Measurements from ENCODE around the gene SLC2A10.

The SLC2A10 gene

DNA sequence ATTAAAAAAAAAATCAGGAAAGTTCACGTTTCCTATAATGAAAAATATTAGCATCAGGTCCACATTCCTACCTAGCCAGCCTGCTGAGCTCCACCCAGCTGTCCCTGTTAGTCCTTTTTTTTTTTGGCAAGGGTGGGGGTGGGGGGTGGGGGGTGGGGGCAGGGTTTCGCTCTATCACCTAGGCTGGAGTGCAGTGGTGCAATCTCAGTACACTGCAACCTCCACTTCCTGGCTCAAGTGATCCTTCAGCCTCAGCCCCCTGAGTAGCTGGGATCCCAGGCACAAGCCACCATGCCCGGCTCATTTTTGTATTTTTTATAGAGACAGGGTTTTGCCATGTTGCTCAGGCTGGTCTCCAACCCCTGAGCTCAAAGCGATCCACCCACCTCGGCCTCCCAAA, 7.5 kb upstream of the SLC2A10 start:
- no peak for DNase-seq (ENCODE audit: low read depth in 1 of 2, low spot score in 1 of 2)

DNA sequence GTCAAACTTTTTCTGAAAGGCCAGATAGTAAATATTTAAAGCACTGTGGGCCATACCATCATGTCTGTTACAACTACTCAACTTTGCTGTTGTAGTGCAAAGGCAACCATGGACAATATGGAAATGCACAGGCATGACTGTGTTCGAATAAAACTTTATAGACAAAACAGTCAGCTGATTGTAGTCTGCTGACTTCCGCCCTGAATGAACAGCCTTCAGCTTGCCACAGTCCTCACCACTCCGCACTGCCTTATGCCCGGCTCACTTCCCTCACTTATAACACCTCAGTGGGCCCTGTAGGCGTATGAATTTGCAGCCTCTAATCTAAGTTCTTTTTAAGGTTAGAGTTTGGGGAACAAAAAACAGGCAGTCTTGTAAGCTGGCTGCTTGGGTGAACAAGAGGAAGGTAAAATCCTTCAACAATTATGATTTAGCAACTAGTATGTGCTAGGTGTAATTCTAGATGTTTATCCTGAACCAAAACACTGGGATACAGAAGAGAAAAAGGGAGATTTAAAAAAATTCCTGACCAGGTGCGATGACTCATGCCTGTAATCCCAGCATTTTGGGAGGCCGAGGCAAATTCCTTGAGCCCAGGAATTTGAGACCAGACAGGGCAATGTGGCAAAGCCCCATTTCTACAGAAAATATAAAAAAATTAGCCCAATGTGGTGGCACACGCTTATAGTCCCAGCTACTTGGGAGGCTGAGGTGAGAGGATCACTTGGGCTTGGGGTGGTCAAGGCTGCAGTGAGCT, 6.8 kb upstream of the SLC2A10 start:
- no peak for DNase-seq (ENCODE audit: low read depth in 1 of 2, low spot score in 1 of 2)

DNA sequence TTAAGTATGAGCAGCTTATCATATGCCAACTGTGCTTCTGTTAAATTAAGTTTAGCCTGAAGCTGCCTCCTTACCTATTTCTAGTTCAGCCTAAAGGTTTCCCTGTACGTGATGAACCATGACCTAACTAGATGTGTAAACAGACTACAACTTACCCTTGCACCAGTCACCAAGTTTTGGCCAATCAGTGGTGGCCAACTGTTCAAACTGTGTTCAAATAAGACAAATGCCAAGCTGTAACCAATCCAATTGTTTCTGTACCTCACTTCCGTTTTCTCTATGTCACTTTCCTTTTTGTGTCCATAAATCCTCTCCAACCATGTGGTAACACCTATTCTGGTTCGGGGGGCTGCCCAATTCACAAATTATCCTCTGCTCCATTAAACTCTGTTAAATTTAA, 6.0 kb upstream of the SLC2A10 start:
- no peak for DNase-seq (ENCODE audit: low read depth in 1 of 2, low spot score in 1 of 2)

DNA sequence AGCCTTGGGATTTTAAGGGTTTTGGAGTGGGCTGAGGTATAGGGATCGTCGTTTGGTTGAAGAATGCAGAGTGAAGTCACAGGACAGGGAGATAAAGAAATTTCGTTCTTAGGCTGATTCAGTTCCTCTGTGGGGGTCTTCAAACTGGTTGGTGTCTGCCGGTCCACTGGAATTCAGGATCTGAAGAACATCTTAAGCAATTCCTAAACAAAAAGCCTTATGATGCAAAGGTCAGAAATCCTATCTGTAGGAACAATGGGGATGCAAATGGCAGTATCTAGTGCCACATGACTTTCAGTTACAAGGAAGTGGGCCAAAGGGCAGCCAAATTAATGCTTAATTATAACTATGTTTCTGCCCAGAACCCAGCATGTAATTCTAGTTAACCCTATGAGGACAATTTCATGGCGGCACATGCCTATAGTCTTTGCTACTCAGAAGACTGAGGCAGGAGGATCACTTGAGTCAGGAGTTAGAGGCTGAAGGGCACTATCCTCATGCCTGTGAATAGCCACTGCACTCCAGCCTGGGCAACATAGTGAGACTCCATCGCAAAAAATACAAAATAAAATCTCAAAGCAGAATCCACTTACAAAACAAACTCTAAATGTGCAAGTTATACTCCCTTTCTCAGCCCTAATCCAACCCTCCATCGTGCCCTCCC, 4.6 kb upstream of the SLC2A10 start:
- DNase-seq (ENCODE audit: low read depth in 1 of 2, low spot score in 1 of 2), result no peak

DNA sequence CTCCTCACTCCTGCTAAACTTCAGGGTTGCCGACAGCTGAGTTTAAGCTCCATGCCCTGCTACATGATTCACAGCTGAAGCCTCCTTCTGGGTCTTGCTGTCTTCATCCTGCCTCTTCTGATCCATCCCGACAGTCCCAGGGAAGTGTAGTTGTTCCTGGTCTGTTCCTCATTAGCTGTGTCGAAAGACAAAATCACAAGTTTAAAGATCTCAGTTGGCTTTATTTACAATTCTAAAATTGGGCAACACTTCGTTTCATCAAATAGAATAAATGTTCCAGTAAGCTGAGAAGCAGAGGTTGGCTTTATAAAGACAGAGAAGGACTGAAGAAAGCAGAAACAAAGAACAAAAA, 4.1 kb upstream of the SLC2A10 start:
- no peak for DNase-seq (ENCODE audit: low read depth in 1 of 2, low spot score in 1 of 2)

DNA sequence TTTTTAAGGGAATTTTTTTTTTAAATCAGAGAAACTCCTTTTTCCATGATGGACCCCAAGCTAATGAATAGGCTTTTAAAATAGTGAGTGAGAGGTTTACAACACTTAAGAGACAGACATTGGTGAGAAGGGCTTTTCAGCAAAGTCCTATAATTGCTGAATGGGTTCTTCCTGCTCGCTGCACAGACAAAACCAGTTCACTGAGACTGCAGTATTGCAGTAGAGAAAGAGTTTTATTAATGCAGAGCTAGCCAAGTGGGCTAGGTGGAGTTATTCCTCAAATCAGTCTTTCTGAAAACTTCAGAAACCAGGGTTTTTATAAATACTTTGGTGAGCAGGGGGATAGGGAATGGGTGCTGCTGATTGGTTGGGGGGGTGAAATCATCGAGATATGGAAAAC, 3.2 kb upstream of the SLC2A10 start:
- DNase-seq (ENCODE audit: low read depth in 1 of 2, low spot score in 1 of 2), result no peak

DNA sequence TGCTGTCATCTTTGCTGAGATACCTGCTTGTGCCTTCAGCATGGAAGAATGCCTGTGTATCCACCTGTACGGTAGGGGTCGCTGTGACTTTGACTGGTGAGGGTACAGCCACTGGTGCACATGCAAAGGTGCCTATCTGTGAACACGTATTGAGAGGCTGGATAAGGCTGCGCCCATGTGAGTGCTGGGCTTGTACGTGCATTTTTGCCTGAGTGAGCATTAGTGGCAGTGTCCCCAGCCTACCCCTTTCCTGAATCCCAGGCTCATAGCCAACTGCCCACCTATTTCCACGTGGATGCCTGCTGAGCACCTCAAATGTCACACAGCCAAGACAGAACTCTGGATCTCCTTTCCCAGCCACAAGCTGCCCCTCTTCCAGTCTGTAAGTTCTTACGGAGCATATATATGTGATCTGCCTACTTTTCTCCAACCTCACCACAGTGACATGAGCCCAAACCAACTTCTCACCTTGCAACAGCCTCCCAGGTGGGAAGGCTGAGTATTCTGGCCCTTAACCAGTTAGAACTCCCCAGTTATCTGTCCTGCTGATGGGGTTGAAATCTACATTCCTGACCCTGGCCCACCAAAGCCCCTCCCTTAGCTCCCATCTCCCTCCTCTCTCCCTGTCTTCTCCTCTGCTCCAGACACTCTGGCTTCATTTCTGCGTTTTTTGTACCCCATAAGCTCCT, 1.1 kb upstream of the SLC2A10 start:
- no peak for DNase-seq (ENCODE audit: low read depth in 1 of 2, low spot score in 1 of 2)

DNA sequence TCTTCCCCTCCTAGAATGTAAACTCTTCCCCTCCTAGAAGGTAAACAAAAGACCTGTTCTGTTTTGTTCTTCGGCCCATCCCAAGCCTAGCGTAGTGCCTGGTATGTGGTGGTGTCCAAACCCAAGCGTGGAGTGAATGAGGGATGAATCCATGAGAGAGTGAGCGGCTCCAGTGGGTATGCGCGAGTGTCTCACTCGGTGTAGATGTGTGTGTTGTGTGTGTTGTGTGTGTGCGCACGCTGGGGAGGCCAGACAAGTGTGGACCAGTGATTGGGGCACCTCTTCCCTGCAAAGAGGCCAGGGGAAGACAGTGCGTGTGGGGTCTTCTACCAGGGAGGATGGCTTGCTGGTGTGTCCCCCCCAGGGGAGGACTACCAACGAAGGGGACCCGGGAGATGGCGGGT, 392 bp upstream of the SLC2A10 start:
- no peak for DNase-seq (ENCODE audit: low read depth in 1 of 2, low spot score in 1 of 2)

DNA sequence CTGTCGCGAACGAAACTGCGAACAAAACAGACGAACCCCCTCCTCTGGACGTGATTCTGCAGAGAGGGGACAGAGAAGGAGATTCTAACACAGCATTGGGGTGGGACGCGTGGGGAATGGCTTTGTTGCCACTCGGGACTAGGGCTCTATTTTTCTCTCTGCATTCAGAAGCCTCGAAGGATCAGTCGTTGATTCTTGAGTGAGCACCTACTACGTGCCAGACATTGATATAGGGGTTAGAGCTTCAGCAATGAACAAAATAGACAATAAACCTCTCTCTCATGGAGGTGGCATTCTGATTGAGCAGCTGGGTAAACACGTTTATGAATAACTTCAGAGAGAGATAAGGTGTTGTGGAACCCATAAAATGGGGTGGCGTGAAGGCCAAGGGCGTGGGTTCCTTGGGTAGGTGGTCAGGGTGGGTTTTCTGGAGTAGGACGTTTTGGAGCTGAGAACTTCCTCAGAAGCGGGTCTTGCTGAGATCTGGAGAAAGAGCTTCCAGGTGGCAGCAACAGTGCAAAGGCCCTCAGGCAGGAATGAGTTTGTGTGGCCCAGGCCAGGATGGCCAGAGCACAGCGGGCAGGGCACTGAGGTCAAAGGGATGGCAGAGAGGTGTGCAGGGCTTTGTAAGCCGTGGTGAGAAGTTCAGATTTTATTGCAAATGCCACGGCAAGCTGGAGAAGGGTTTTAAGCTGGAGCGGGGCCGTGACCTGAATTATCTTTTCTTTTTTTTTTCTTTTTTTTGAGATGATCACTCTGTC, 884 bp downstream of the SLC2A10 start:
- no peak for DNase-seq (ENCODE audit: low read depth in 1 of 2, low spot score in 1 of 2)

DNA sequence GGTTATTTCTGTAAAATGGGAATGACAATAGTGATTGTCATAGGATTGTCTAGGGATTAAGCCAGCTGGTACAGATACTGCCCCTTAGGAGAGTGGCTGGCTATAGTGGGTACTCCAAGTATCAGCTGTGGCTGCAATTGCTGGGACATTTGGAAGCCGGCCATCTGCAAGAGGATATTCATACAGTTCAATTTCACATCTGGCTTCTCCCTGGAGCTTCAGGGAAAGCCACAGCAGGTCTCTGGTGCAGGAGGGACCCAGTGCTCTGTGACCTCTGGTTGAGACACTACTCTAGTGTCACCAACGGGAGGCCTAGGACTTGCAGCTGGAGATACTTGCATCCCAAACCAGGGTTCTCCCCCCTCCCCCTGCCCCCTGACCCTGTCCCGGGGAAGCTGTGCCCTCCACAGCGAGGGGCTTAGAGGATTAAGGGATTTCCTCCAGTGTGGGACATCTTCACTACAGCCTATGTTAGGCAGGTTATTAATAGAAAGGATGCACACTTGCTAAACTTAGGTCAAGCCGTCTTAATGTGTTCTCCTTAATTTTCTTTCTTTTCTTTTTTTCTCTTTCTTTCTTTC, 2.7 kb downstream of the SLC2A10 start:
- DNase-seq (ENCODE audit: low read depth in 1 of 2, low spot score in 1 of 2), result no peak

DNA sequence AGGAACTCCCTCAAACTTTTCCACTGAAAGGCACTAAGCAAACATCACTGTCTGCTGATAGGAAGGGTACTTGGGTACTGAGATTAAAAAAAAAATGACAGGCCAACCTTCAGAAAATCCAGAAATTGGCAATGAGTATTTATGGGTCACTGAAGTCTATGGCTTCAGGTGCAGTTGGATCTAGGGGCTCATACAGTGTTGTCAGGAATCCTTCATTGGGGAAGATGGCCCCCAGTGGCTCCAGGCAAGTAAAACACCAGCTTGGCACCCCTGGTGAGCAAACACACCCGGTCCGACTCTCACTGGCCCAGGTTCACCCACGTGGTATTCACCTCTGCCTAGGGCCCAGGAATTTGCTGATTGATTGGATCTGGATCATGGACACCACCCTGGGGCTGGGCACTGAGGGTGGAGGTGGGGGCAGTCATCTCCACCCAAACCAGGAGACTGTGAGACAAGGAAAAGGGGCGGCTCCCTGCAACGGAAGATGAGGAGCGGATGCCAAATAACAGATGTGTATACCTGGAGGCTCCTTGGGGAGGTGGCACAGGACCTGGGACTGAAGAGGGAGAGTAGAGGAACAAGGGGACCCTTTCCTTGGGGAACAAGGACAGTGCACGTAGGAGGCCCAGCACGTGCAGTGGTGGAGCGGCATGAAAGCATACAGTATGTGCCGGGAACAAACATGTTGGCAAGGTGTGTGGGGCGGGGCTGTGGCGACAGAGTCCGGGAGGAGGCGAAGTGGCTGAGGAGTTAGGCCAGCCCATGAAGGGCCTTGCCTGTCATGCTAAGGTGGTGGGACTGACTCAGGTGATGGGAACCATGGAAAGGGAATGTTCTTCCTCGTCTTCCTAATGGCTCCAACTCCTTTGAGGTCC, 4.7 kb downstream of the SLC2A10 start:
- DNase-seq (ENCODE audit: low read depth in 1 of 2, low spot score in 1 of 2), result no peak

DNA sequence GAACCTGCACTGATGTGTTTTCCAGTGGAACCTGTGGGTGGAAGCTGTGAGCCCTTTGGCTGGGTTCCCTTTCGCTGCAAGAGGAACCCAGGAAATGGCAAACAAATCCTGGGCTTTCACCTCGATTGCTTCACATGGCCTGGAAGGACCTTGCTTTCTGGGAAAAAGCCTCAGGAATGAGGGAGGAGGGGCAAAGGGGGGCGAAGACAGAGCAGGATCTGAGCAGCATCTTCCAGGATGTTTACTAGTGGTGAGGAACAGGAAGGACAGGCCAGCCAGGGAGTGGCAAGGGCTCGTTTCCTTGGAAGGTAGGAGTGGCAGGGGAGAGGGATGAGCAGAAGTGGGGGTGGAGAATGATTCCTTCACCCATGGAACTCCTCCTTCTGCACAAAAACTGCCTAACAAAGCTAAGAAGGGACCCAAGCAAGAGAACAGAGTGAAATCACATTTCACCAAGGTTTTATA, 5.9 kb downstream of the SLC2A10 start:
- DNase-seq (ENCODE audit: low read depth in 1 of 2, low spot score in 1 of 2), result no peak

DNA sequence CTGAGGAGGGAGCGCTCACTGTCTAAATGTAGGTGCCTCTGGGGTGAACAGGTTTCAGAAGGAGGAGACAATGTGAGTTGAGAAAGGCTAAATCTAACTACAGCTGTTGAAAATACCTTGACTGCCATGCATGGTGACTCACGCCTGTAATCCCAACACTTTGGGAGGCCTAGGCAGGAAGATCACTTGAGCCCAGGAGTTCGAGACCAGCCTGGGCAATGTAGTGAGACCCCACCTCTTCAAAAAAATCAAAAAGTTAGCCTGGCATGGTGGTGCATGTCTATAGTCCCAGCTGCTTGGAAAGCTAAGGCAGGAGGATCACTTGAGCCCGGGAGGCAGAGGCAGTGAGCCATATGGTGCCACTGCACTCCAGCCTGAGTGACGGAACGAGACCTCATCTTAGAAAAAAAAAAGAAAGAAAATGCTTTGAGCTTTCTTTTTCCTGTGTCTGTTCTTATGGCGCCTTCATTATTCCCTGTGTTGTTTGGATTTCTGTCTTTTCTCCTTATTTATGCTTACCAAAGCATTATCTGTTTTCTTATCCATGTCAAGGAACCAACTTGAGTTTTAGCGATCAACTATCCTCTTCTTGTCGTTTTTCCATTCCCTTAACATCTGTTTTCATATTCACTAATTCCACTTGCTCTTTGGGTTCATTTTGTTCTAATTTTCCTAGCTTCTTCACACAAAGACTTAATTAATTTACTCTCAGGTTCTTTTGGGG, 8.5 kb downstream of the SLC2A10 start:
- no peak for DNase-seq (ENCODE audit: low read depth in 1 of 2, low spot score in 1 of 2)

DNA sequence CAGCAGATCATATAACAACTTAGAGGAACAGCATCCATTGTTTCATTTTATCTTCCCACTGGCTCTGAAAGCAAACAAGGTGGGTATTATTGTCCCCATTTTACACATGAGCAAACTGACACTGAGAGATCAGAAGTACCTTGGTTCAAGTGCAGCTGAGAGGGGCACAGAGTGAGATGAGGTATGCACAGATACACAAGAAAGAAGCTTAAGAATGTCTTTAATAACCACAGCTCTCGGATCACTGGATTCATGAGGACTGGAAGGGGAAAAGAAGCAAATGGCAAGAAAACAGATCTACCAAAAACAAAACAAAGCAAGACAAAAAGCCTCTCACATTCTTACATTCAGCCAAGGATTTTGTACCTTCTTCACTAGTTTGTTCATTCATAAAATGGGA, 10.6 kb downstream of the SLC2A10 start:
- no peak for DNase-seq (ENCODE audit: low read depth in 1 of 2, low spot score in 1 of 2)

DNA sequence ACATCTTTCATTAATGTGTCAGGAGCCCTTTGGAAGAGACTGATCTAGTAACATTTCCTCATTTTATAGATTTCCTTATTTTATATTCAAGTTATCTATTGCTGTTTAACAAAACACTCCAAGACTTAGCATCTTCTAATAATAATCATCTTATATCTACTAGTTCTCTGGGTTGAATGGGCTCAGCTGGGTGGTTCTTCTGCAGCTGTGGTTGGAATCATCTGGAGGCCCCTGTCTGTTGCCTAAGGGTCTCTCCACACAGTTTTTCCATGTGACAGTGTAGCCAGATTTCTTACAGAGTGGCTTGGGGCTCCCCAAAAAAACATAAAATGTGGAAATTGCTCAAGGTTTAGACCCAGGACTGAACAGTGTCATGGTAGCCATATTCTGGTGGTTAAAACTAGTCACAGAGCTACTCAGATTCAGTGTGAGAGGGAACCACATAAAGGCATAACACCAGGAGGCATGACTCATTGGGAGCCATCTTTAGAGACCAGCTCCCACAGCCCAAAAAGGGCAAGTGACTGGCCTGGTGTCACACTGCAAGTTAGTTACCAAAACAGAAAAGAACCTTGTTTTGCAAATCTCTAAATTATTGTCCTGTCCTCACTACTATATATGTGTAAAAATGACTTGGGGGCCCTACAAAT, 11.5 kb downstream of the SLC2A10 start:
- no peak for DNase-seq (ENCODE audit: low read depth in 1 of 2, low spot score in 1 of 2)

DNA sequence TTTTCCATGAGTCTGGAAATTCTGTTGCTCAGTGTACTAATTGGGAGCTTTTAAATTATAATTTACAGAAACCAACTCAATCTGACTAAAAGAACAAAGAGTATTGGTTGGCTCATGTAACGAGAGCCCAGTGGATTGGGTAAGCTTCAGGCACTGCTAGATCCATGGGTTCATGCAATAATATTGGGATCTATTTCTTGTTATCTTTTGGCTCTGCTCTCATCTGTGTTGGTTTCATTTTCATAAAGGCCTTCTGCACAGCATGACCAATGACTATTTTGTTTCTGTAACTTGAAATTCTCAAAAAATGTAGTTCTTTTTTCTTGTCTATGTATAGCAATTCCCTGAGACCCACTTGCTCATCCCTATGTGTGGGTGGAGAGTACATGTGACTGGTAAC, 12.0 kb downstream of the SLC2A10 start:
- DNase-seq (ENCODE audit: low read depth in 1 of 2, low spot score in 1 of 2), result no peak

DNA sequence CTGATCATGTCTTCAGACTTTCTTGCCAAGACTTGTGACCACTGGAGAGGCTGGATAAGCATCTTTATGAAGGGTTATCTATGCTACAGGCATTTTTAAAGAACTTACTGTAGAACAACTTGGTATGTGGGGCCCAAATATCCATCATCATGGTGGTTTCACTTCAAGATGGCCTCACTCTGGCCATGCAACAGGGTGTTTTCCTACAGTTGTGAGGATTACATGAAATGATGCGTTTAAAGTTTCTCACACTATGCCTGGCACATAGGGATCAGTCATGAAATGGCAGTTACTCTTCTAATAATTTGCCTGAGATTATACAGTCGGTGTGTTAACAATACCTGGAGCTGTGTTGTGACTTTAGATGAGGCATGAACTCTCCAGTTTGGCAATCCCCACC, 13.0 kb downstream of the SLC2A10 start:
- no peak for DNase-seq (ENCODE audit: low read depth in 1 of 2, low spot score in 1 of 2)

DNA sequence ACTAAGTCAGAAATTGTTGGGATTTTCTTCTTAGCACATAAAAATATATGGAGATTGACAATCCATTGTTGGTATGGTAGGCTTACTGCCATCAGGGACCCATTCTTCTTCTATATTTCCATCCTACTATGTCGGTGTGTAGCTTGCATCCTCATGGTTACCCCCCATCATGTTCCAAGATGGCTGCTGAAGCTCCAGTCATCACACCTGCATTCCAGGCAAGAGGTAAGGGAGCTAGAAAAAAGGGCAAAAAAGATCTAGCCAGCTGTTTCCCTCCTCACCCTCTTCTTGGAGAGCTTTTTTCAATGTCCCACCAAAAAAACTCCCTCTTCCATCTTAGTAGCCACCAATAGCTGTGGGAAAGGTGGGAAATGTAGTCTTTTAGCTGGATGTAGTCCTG, 13.6 kb downstream of the SLC2A10 start:
- no peak for DNase-seq (ENCODE audit: low read depth in 1 of 2, low spot score in 1 of 2)

DNA sequence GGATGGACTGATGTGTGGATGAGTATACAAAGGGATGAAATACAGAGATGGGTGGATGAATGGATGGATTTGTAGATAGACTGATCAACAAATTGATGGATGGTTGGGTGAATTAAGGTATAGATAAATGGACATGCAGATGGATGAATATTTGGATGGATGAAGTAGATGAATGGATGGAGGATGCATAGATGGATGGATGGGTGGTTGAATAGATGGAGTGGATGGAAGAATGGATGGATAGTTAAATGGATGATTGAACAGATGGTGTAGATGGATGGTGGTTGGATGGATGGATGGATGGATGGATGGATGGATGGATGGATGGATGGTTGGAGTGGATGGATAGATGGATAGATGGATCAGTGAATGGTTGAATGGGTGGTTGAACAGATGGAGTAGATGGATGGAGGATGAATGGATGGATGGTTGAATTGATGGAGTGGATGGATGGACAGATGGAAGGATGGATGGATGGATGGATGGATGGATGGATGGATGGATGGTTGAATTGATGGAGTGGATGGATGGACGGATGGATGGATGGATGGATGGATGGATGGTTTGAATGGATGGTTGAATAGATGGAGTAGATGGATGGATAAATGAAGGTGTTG, 15.0 kb downstream of the SLC2A10 start:
- no peak for DNase-seq (ENCODE audit: low read depth in 1 of 2, low spot score in 1 of 2)
